Activated CD4-positive, CD25-positive, alpha-beta regulatory T cell treated with anti-CD3 and anti-CD28 coated beads, Interleukin-2, amount 50 U/mL, for 16 hours (primary cell): ENCODE data around the gene PFAS.

Experiments used
- DNase-seq: peaks from one replicate; pipeline ENCODE4 v3.0.0-alpha.2; 2020; ENCODE audit warnings: low read depth, low spot score

The PFAS gene

DNA sequence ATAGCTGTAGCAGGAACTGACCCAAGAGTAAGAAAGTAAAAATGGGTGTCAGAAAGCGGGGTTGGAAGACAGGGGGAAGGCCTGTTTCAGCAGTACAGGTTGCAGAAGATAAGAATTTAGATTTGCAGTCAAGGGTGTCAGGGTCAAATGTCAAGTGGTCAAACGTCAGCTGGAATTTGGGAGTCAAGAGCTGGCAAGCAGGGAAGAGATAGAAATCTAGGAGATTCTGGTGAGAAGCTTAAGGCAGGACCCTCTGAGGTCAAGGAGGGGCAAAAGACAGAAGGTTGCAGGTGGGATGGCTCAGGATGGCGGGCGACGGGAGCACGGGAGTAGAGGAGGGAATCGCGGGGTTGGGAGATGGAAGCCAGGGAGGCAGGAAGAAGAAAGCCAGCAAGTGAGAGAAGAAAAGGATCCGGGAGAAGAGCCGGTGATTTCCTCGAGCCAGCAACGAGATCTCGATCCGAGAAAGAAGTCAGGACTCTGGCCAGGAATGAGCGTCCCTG lies 45.8 kb downstream of the PFAS start:
- no peak for DNase-seq

DNA sequence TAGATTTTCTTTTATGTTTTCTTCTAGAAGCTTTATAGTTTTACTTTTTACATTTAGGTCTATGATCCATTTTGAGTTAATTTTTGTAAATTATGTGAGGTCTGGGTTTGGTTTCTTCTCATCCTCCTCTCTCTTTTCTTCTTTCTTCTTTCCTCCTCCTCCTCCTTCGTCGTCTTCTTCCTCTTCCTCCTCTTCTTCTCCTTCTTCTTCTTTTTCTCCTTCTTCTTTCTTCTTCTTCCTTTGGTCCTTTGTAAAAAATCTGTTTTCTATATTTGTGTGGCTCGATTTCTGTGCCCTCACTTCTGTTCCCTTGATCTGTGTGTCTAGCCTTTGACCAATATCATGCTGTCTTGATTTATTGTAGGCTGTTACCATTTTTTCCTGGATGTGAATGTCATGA lies 51.1 kb downstream of the PFAS start:
- DNase-seq: no peak

DNA sequence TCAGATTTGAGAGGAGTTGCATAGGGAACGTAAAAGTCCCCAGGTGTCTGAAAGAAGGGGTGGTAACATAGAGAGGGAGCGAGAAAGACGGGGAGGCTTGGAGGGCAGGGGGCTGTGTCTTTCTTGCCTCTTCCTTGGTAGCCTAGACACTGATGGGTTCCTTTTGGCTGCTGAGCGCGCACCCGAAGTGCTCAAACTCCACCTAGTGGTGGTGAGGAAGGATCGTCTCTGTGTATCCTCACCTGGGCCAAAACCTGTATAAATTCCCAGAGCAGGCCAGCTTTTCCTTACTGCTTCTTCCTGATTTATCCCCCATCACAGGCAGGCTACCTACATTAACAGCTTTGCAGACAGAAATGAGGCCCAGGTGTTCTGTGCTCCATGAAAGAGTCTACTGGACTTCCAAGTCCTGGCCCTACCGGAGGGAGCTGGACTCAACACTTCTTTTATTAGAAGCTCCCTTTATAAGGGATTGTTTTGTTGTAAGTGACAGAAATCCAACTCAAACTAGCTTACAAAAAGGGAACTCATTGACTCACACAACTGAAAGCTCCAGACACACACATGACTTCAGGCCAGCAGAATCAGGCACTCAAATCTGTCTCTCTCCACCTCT lies 51.6 kb downstream of the PFAS start:
- DNase-seq: peak; percentile 37

DNA sequence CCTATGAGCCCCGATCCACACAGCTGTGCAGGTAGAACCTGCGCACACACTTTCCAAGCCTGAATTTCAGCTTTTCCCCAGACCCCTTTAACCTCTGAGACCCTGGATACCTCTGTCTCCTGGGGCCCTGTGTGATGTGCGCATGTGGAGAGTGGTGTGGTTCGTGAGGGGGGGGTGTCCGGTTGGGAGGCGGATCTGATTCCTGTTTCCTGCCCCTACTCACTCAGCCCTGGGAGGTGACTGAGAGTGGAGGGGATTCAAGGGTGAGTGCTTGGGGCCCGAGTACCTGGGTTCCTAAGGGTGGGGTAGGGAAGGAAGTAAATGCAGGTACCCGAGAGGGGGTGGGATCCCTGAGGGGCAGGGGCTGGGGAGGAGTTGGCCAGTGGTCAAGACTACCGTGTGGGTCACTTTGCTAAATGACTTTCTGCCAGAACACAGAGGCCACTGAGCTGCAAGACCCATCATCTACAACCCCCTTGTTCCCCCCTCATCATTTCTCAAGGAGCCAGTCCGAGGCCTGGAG lies 61.6 kb downstream of the PFAS start:
- no peak for DNase-seq

DNA sequence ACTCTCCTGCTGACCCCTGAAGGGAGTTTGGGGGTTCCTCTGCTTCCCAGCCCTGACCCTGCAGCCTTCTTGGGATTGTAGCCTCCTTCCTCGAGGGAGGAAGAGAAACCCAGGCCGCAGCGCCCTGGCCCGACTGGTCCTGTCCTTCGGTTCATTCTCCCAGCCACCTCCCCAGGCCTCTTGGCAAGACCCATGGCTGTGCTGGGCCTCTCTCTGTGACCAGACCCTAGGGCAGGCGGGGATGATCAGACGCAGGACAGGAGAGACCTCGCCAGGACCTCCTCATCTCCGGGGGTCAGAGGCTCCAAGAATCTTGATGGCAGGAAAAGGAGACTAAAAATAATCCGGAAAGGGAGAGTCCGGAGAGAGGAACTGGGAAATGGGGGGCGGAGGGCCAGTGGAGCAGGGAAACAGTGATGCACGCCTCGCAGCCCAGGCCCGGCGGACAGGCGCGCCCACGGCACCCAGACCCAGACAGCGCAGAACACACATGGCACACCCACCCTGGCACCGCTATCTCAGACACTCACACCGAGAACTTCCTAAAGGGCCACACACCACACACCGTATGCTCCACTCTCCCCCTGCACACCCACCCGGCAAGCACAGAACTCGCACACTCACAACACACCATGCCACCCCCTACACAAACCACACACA lies 62.2 kb downstream of the PFAS start:
- no peak for DNase-seq

DNA sequence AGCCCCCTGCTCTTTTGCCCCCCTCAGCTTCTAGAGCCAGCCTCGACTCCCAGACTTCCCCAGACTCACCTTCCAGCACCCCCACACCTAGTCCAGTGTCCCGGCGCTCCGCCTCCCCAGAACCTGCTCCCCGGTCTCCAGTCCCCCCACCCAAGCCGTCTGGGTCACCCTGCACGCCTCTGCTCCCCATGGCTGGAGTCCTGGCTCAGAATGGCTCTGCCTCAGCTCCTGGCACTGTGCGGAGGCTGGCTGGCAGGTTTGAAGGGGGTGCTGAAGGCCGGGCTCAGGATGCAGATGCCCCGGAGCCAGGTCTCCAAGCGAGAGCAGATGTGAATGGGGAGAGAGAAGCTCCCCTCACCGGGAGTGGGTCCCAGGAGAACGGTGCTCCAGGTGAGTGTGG lies 63.2 kb downstream of the PFAS start:
- DNase-seq: no peak

DNA sequence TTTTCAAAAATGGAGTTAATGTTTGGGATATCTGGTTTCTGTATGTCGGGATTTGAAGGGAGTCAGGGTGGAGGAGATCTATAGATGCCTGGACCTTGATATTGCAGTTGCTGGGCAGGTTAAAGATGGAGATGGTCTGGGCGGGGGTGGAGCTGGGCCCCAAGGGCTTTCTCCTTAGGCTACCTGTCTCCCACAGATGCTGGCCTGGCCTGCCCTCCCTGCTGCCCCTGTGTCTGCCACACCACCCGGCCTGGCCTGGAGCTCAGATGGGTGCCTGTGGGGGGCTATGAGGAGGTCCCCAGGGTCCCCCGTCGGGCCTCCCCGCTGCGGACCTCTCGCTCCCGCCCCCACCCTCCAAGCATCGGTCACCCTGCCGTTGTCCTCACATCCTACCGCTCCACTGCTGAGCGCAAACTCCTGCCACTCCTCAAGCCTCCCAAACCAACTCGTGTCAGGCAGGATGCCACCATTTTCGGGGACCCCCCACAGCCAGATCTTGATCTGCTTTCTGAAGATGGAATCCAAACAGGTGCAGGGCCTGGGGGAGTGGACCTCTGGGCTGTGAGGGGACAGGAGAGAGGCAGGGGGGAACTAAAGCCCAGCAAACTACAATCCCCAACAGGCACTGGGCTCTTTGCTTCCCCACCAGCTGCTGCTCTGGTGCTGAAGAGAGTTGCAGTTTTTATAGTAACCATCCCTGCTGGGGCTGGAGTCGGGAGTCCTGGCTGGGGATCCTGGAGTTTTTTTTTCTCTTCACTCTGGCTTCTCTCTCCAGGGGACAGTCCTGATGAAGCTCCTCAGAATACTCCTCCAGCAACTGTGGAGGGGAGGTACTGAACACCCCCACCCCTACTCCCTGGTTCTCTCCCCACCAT lies 63.9 kb downstream of the PFAS start:
- DNase-seq: no peak

DNA sequence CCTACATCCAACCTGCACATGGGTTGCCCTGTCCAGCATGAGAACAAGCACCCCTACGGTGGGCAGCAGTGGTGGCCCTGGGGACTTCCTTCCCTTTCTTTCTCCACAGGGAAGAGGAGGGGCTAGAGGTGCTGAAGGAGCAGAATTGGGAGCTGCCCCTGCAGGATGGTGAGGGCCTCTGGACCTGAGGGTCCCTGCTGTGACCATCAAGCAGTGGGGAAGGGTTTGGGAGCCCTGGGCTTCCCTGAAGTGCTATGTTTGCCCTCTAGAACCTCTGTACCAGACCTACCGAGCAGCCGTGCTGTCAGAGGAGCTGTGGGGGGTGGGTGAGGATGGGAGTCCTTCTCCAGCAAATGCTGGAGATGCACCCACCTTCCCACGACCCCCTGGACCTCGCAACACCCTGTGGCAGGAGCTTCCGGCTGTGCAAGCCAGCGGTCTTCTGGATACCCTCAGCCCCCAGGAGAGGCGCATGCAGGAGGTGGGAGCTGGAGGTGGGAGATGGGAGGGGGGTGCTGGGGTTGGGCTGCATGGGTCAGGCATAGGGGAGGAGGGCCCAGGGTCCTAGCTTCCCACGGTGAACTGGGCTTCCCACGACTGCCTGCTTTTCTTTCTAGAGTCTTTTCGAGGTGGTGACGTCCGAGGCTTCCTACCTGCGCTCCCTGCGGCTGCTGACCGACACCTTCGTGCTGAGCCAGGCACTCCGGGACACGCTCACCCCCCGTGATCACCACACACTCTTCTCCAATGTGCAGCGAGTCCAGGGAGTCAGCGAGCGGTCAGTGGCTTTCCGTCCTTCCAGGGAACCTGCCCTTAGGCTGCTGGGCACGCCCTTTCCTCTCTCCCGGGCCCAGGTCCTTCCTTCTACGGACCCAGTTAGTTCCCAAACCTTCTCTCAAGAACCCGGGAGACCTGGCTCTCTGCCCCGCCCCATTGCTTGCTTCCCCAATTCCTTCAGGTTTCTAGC lies 66.0 kb downstream of the PFAS start:
- DNase-seq: no peak

DNA sequence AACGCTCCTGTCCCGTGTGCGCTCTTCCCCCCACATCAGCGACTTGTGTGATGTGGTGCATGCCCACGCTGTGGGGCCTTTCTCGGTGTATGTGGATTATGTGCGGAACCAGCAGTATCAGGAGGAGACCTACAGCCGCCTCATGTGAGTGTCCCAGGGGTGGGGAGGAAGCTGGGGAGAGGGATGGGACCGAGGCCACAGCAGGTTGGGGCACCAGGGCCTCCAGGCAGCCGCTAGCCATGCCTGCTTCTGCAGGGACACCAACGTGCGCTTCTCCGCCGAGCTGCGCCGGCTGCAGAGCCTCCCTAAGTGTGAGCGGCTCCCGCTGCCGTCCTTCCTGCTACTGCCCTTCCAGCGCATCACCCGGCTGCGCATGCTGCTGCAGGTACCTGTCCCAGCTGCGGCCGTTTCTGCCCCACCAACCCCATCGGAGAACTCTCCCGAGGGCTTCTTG lies 66.7 kb downstream of the PFAS start:
- DNase-seq: no peak

DNA sequence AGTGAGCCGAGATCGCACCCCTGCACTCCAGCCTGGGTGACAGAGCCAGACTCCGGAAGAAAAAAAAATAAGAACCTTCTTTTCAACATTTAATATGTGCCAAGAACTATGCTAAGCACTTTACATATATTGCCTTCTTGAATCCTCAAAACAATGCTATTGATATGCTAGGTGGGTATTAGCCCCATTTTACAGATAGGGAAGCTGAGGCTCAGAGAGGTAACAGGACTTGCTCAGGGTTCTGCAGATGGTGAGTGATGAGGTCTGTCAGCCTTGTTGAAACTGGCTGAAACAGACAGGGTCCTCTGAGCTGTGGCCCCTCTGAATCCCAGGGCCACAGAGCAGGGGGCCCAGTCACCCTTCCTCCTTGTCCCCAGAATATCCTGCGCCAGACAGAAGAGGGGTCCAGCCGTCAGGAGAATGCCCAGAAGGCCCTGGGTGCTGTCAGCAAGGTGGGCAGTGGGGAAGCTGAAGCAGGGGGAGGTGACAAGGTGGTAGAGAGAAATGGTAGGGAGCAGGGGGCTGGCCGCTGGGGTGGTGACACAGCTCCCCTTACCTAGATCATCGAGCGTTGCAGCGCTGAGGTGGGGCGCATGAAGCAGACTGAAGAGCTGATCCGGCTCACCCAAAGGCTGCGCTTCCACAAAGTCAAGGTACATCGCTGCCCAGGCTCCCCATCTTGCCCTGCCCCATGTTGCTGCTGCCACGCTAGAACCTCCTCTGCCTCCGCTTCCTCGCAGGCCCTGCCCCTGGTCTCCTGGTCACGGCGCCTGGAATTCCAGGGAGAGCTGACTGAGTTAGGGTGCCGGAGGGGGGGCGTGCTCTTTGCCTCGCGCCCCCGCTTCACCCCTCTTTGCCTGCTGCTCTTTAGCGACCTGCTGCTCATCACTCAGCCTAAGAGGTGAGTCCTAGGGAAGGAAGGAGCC lies 69.2 kb downstream of the PFAS start:
- no peak for DNase-seq
